ENCODE data around the gene COL23A1.

The COL23A1 gene

GRCh38 chr5:178587763-178588611, 2.2 kb downstream of the COL23A1 start:
- DNase-seq, result no peak

GRCh38 chr5:178586396-178586795, 3.8 kb downstream of the COL23A1 start:
- no peak for DNase-seq

GRCh38 chr5:178585421-178585820, 4.8 kb downstream of the COL23A1 start:
- DNase-seq, result peak; percentile 43

GRCh38 chr5:178583279-178583678, 6.9 kb downstream of the COL23A1 start:
- DNase-seq, result no peak

- DNase-seq, result no peak
Observed at GRCh38 chr5:178582291-178582690, 7.9 kb downstream of the COL23A1 start.

- DNase-seq, result no peak
Observed at GRCh38 chr5:178581621-178582020, 8.6 kb downstream of the COL23A1 start.

GRCh38 chr5:178580271-178580955, 9.8 kb downstream of the COL23A1 start:
- no peak for DNase-seq

GRCh38 chr5:178577944-178578343, 12.2 kb downstream of the COL23A1 start:
- DNase-seq, result no peak

- no peak for DNase-seq
Observed at GRCh38 chr5:178577376-178577839, 12.8 kb downstream of the COL23A1 start.

- DNase-seq, result no peak
Observed at GRCh38 chr5:178576591-178577351, 13.4 kb downstream of the COL23A1 start.

GRCh38 chr5:178573216-178573615, 17.0 kb downstream of the COL23A1 start:
- no peak for DNase-seq

- DNase-seq, result no peak
Observed at GRCh38 chr5:178572617-178573016, 17.6 kb downstream of the COL23A1 start.

- no peak for DNase-seq
Observed at GRCh38 chr5:178569485-178569884, 20.7 kb downstream of the COL23A1 start.

- DNase-seq, result no peak
Observed at GRCh38 chr5:178564811-178565550, 25.2 kb downstream of the COL23A1 start.

GRCh38 chr5:178564397-178564796, 25.8 kb downstream of the COL23A1 start:
- no peak for DNase-seq

- no peak for DNase-seq
Observed at GRCh38 chr5:178563621-178564020, 26.6 kb downstream of the COL23A1 start.

GRCh38 chr5:178561746-178562264, 28.4 kb downstream of the COL23A1 start:
- DNase-seq, result no peak

- no peak for DNase-seq
Observed at GRCh38 chr5:178560911-178561310, 29.3 kb downstream of the COL23A1 start.

GRCh38 chr5:178557416-178557815, 32.8 kb downstream of the COL23A1 start:
- no peak for DNase-seq

GRCh38 chr5:178555771-178556211, 34.4 kb downstream of the COL23A1 start:
- no peak for DNase-seq

- no peak for DNase-seq
Observed at GRCh38 chr5:178555005-178555404, 35.2 kb downstream of the COL23A1 start.

GRCh38 chr5:178554311-178554710, 35.9 kb downstream of the COL23A1 start:
- DNase-seq, result no peak
